ENCODE data around the gene RPL37. TPM values are rescaled to one million over a fixed set of nuclear protein-coding genes. Genes with fewer than 3 reads are reported as not detected.

RPL37 gene
- total and polyA plus RNA-seq, 9 of the 15 experiments (the other 6 are each of a cell fraction or from before 2014, with no cell fraction given), result 2,342 to 7,963 (median 4,091) TPM

DNA sequence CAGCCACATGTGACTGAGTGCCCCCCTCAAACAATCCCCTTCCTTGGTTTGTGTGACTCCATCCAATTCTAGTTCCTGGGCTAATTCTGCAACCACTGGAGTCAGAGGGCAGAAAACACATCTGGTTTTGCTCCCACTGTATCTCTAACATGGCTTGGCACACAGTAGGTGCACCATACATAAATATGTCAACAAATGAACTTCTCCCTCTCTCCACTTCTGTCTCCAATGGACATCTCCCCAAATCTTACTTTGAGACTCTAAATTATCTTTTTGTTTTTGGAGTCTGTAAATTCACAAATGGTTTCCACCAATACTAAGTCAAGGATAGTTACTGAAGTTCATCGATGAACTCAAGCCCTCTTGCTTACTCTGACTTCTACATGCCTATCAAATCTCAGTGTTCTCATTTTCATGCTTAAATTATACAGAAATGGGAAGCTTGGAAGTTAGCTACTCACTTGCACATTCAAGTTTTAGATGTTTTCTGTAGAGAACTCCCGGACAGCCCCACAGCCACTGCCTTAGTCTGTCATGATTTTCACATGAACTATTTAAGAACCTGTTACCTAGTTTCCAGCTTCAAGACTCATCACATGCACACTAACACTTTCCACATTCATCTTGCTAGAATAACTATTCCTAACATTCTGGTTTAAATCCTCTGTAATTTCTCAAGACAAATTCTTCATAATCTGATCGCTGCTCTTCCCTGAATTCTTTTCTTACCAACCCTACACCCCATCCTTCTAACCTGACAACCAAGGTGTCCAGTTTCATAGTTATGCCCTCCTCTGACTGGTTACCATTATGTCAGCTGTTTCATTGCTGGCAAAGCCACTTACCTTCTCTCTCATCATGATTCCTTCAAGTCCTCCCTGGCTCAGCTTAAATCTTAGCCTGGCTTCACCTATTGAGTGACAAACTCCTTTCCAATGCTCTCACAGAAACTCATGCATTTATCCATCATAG lies 6.0 kb downstream of the RPL37 start (continued):
- no peak for TF ChIP-seq TBP (optimal IDR thresholded peaks at IDR 0.05; ENCODE audit: low read depth, low read length)
- no peak for TF ChIP-seq ZNF143 (CRISPR knock-in tag; IDR thresholded peaks at IDR 0.05)
- TF ChIP-seq ZNF217 (CRISPR knock-in tag; IDR thresholded peaks at IDR 0.05), result no peak
- TF ChIP-seq, protein P1, sequence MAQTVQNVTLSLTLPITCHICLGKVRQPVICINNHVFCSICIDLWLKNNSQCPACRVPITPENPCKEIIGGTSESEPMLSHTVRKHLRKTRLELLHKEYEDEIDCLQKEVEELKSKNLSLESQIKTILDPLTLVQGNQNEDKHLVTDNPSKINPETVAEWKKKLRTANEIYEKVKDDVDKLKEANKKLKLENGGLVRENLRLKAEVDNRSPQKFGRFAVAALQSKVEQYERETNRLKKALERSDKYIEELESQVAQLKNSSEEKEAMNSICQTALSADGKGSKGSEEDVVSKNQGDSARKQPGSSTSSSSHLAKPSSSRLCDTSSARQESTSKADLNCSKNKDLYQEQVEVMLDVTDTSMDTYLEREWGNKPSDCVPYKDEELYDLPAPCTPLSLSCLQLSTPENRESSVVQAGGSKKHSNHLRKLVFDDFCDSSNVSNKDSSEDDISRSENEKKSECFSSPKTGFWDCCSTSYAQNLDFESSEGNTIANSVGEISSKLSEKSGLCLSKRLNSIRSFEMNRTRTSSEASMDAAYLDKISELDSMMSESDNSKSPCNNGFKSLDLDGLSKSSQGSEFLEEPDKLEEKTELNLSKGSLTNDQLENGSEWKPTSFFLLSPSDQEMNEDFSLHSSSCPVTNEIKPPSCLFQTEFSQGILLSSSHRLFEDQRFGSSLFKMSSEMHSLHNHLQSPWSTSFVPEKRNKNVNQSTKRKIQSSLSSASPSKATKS (CRISPR knock-in tag; IDR thresholded peaks at IDR 0.05), result no peak
- no peak for TF ChIP-seq RBM22 (IDR thresholded peaks at IDR 0.05; ENCODE audit: low read depth, low read length, poor library complexity, severe bottlenecking)
- TF ChIP-seq ZNF583 (CRISPR knock-in tag; IDR thresholded peaks at IDR 0.05), result no peak
- TF ChIP-seq, protein P2, sequence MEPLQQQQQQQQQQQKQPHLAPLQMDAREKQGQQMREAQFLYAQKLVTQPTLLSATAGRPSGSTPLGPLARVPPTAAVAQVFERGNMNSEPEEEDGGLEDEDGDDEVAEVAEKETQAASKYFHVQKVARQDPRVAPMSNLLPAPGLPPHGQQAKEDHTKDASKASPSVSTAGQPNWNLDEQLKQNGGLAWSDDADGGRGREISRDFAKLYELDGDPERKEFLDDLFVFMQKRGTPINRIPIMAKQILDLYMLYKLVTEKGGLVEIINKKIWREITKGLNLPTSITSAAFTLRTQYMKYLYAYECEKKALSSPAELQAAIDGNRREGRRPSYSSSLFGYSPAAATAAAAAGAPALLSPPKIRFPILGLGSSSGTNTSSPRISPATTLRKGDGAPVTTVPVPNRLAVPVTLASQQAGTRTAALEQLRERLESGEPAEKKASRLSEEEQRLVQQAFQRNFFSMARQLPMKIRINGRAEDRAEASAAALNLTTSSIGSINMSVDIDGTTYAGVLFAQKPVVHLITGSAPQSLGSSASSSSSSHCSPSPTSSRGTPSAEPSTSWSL (CRISPR knock-in tag; IDR thresholded peaks at IDR 0.05; ENCODE audit: borderline replicate concordance), result no peak
- TF ChIP-seq KLF10 (CRISPR knock-in tag; IDR thresholded peaks at IDR 0.05), result 0 out of 2 replicates have a peak, but pooled peaks have one; percentile 57
- TF ChIP-seq ZNF3 (CRISPR knock-in tag; IDR thresholded peaks at IDR 0.05), result 0 out of 2 replicates have a peak, but pooled peaks have one; percentile 6
- TF ChIP-seq, protein P3, sequence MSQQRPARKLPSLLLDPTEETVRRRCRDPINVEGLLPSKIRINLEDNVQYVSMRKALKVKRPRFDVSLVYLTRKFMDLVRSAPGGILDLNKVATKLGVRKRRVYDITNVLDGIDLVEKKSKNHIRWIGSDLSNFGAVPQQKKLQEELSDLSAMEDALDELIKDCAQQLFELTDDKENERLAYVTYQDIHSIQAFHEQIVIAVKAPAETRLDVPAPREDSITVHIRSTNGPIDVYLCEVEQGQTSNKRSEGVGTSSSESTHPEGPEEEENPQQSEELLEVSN (IDR thresholded peaks at IDR 0.05; ENCODE audit: borderline replicate concordance in 1 of 2, extremely low read depth in 1 of 2, insufficient read depth in 1 of 2, insufficient read length in 1 of 2, low read depth in 1 of 2, low read length in 1 of 2, poor library complexity in 1 of 2, severe bottlenecking in 1 of 2), result no peak
- TF ChIP-seq, protein P4, sequence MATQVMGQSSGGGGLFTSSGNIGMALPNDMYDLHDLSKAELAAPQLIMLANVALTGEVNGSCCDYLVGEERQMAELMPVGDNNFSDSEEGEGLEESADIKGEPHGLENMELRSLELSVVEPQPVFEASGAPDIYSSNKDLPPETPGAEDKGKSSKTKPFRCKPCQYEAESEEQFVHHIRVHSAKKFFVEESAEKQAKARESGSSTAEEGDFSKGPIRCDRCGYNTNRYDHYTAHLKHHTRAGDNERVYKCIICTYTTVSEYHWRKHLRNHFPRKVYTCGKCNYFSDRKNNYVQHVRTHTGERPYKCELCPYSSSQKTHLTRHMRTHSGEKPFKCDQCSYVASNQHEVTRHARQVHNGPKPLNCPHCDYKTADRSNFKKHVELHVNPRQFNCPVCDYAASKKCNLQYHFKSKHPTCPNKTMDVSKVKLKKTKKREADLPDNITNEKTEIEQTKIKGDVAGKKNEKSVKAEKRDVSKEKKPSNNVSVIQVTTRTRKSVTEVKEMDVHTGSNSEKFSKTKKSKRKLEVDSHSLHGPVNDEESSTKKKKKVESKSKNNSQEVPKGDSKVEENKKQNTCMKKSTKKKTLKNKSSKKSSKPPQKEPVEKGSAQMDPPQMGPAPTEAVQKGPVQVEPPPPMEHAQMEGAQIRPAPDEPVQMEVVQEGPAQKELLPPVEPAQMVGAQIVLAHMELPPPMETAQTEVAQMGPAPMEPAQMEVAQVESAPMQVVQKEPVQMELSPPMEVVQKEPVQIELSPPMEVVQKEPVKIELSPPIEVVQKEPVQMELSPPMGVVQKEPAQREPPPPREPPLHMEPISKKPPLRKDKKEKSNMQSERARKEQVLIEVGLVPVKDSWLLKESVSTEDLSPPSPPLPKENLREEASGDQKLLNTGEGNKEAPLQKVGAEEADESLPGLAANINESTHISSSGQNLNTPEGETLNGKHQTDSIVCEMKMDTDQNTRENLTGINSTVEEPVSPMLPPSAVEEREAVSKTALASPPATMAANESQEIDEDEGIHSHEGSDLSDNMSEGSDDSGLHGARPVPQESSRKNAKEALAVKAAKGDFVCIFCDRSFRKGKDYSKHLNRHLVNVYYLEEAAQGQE (IDR thresholded peaks at IDR 0.05; ENCODE audit: borderline replicate concordance), result no peak
- TF ChIP-seq, protein P4 (CRISPR knock-in tag; IDR thresholded peaks at IDR 0.05; ENCODE audit: low read depth), result no peak
- no peak for TF ChIP-seq ZNF507 (tag; conservative IDR thresholded peaks at IDR 0.05)
